ENCODE results near the gene SSUH2. TPM values are rescaled to one million over a fixed set of nuclear protein-coding genes. Genes with fewer than 3 reads are reported as not detected.

The SSUH2 gene
- total and polyA plus RNA-seq, 2 experiments from 2014 or later, result 0.73 to 2.3 TPM

GRCh38 chr3:8635125-8635524 is 9.5 kb downstream of the SSUH2 start:
- H3K9me2 ChIP-seq (ENCODE audit: insufficient read depth), result peaks cover 6% of the 10 kb centered on the region; the same call in 1 of the 2 replicates
- H4K20me1 ChIP-seq (replicated peaks; ENCODE audit: insufficient read depth), result no peaks in the 10 kb centered on the region
- ATAC-seq (no peak), DNase-seq (ENCODE audit: low spot score) (no peak)
- no peaks in the 10 kb centered on the region for H3K27me3 ChIP-seq (ENCODE audit: insufficient read depth)
- peaks cover 4% of the 10 kb centered on the region; the same call in 2 of the 3 replicates for H3K4me1 Mint-ChIP-seq
- H3K27ac ChIP-seq (ENCODE audit: low read depth), result no peak overlapping the region
- TF ChIP-seq POLR2AphosphoS5 (IDR thresholded peaks at IDR 0.05; ENCODE audit: low read depth), result no peak
- TF ChIP-seq CTCF (conservative IDR thresholded peaks at IDR 0.05; ENCODE audit: low read depth in 2 of 2), result no peak
- no peak for TF ChIP-seq EZH2phosphoT487 (IDR thresholded peaks at IDR 0.05; ENCODE audit: unreplicated experiment)
- no peak for TF ChIP-seq ZNF462 (CRISPR knock-in tag; IDR thresholded peaks at IDR 0.05)
- no peak for TF ChIP-seq CREB1 (CRISPR knock-in tag; IDR thresholded peaks at IDR 0.05; ENCODE audit: low read depth)
- TF ChIP-seq ZNF331 (CRISPR knock-in tag; IDR thresholded peaks at IDR 0.05; ENCODE audit: low read depth), result no peak
- TF ChIP-seq STAT1 (IDR thresholded peaks at IDR 0.05; ENCODE audit: unreplicated experiment), result no peak
- no peak for TF ChIP-seq EZH2 (IDR thresholded peaks at IDR 0.05; ENCODE audit: low read depth, unreplicated experiment)
- no peak for TF ChIP-seq ZNF114 (CRISPR knock-in tag; IDR thresholded peaks at IDR 0.05)
- TF ChIP-seq JUNB (IDR thresholded peaks at IDR 0.05; ENCODE audit: unreplicated experiment), result no peak
- no peak for TF ChIP-seq REST (IDR thresholded peaks at IDR 0.05; ENCODE audit: unreplicated experiment)
- TF ChIP-seq NANOG (IDR thresholded peaks at IDR 0.05; ENCODE audit: borderline replicate concordance), result no peak
- TF ChIP-seq ETS1 (IDR thresholded peaks at IDR 0.05), result no peak
- no peaks in the 10 kb centered on the region for H3K36me3 ChIP-seq (ENCODE audit: insufficient read depth)
- H3K27ac Mint-ChIP-seq, result no peak overlapping the region
- no peaks in the 10 kb centered on the region for H3K4me1 ChIP-seq (ENCODE audit: insufficient read depth)
- no peaks in the 10 kb centered on the region for H3K79me2 ChIP-seq (replicated peaks; ENCODE audit: insufficient read depth)
- no peak overlapping the region for H2AFZ ChIP-seq
- no peaks in the 10 kb centered on the region for H3F3A ChIP-seq (replicated peaks; ENCODE audit: low read depth)
- H3K9me3 Mint-ChIP-seq, result peaks cover 7% of the 10 kb centered on the region; the same call in 2 of the 3 replicates
- no peaks in the 10 kb centered on the region for H3K36me3 Mint-ChIP-seq (ENCODE audit: low read depth)
- H3K4me3 Mint-ChIP-seq, result no peak overlapping the region
- peaks cover 9% of the 10 kb centered on the region for H3K27me3 Mint-ChIP-seq (ENCODE audit: insufficient read depth, low read depth, poor library complexity)
- H3K4me3 ChIP-seq, result no peak overlapping the region
- no peak overlapping the region for H3K4me2 ChIP-seq
